Measurements from ENCODE around the gene MXRA8.

DNA sequence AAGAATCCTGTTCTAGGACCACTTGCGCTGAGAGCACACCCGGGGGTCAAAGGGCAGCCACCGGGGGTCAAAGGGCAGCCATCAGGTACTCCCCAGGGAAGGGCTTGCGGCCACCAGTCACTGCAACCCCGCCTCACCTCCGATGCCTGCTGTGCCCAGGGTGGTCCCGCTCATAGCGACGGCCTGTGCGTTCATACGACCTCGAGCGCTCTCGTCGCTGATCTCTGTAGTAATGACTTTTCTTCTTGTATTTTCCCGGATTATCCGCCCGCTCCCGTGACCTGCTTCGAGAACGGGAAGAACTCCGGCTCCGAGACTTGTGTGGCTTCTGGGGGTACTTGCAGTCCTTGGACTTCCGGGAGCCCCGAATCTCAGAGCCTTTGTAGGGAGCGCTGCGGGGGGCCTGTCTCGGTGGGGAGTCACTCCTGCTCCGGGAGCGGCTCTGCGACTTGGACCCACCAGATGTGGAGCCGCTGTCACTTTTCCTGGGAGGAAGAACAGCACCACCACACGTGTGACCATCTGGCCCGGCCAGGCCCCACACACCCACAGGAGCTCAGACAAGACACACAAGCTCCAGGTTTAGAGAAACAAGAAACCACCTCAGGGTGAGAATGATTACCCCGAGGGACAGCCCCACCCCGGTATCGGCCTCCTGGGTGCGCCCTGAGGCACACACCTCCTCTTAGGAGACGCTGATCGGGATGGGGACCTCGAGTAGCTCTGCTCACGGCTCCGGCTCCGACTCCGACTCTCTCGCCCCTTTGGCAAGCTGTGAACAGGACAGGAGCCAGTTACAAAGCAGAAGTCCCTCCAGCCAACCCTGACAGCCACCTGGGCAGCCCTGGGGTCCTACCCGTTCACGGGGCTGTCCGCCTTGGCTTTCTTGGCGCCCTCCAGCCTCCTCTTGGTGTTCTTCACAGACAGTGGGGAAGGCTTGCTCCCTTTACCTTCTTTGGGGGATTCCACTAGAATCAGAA is 29.0 kb upstream of the MXRA8 start:
- no peak for TF ChIP-seq POLR2A (IDR thresholded peaks at IDR 0.05; ENCODE audit: extremely low read depth, insufficient read length)
- TF ChIP-seq, protein P1, sequence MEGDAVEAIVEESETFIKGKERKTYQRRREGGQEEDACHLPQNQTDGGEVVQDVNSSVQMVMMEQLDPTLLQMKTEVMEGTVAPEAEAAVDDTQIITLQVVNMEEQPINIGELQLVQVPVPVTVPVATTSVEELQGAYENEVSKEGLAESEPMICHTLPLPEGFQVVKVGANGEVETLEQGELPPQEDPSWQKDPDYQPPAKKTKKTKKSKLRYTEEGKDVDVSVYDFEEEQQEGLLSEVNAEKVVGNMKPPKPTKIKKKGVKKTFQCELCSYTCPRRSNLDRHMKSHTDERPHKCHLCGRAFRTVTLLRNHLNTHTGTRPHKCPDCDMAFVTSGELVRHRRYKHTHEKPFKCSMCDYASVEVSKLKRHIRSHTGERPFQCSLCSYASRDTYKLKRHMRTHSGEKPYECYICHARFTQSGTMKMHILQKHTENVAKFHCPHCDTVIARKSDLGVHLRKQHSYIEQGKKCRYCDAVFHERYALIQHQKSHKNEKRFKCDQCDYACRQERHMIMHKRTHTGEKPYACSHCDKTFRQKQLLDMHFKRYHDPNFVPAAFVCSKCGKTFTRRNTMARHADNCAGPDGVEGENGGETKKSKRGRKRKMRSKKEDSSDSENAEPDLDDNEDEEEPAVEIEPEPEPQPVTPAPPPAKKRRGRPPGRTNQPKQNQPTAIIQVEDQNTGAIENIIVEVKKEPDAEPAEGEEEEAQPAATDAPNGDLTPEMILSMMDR (IDR thresholded peaks at IDR 0.05; ENCODE audit: low read depth, low read length), result no peak
